ENCODE results near the gene CCDC150. TPM values are rescaled to one million over a fixed set of nuclear protein-coding genes. Genes with fewer than 3 reads are reported as not detected.

CCDC150 gene
- total and polyA plus RNA-seq, 12 donors = 0.12 to 3.8 (median 1.9) TPM

DNA sequence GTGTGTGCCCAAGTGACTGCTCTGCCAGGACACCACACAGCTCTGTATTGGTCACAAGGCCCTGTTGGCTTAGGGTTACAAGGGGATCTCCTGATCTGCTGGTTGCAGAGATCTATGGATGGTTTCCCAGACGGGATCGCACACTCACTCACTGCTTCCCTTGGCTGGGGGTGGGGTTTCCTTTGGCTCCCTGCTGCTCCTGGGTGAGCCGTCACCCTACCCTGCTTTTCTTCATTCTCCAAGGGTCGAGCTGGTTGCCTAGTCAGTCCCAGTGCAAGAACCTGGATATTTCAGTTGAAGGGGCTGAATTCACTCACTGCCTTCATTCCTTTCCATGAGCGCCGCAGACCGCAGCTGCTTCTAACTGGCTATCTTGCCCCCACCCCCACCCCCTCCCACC is 103.7 kb downstream of the CCDC150 start:
- intact Hi-C loops (cut with DNase I) = loop anchor here in 1 of 10 donors (2.0 kb wide), 1 partner anchor 334 kb away; no protein-coding TSS in a partner anchor
- H3K4me1 ChIP-seq = no peaks in the 10 kb centered on the region
- no peaks in the 10 kb centered on the region for H3K27me3 ChIP-seq
- ATAC-seq = no peak
- H3K9me3 ChIP-seq = peaks cover 0 to 15% (median 0%) of the 10 kb centered on the region in 11 donors
- no peak overlapping the region for H3K27ac ChIP-seq
- 85 to 92% methylated on average over 7 of the region's 7 CpGs for WGBS, 2 donors
- H3K36me3 ChIP-seq = no peaks in the 10 kb centered on the region
- no peak for TF ChIP-seq CTCF (IDR thresholded peaks at IDR 0.05)
- DNase-seq = no peak
- H3K4me3 ChIP-seq = no peak overlapping the region

GRCh38 chr2:196745711-196746110 is 106.2 kb downstream of the CCDC150 start:
- H3K27ac ChIP-seq = no peak overlapping the region
- H3K27me3 ChIP-seq = no peaks in the 10 kb centered on the region
- no peak for TF ChIP-seq CTCF (IDR thresholded peaks at IDR 0.05)
- H3K36me3 ChIP-seq = no peaks in the 10 kb centered on the region
- intact Hi-C loops (cut with DNase I) = no loop called here
- no peak overlapping the region for H3K4me3 ChIP-seq
- H3K9me3 ChIP-seq = no peaks in the 10 kb centered on the region
- DNase-seq = no peak
- H3K4me1 ChIP-seq = peaks cover 0 to 7% (median 0%) of the 10 kb centered on the region in 9 donors
- ATAC-seq = no peak

GRCh38 chr2:196747400-196747799 is 107.9 kb downstream of the CCDC150 start:
- TF ChIP-seq CTCF (IDR thresholded peaks at IDR 0.05) = no peak
- 75 to 78% methylated on average over 1 of the region's 1 CpG for WGBS, 2 donors
- DNase-seq (no peak), ATAC-seq (no peak)
- no peak overlapping the region for H3K4me3 ChIP-seq
- intact Hi-C loops (cut with DNase I) = no loop called here
- no peak overlapping the region for H3K27ac ChIP-seq
- H3K27me3 ChIP-seq = no peaks in the 10 kb centered on the region
- H3K9me3 ChIP-seq = no peaks in the 10 kb centered on the region
- H3K36me3 ChIP-seq = no peaks in the 10 kb centered on the region
- peaks cover 0 to 7% (median 0%) of the 10 kb centered on the region in 9 donors for H3K4me1 ChIP-seq

- no peak for ATAC-seq
- H3K36me3 ChIP-seq = no peaks in the 10 kb centered on the region
- intact Hi-C loops (cut with DNase I) = no loop called here
- H3K4me3 ChIP-seq = no peak overlapping the region
- no peak for DNase-seq
- no peaks in the 10 kb centered on the region for H3K27me3 ChIP-seq
- WGBS, 2 donors = 90% methylated on average over 2 of the region's 2 CpGs
- H3K27ac ChIP-seq = no peak overlapping the region
- H3K4me1 ChIP-seq = peaks cover 0 to 7% (median 0%) of the 10 kb centered on the region in 9 donors
- H3K9me3 ChIP-seq = peaks cover 0 to under 1% (median 0%) of the 10 kb centered on the region in 11 donors
- TF ChIP-seq CTCF (IDR thresholded peaks at IDR 0.05) = no peak
Measured at GRCh38 chr2:196748123-196748522, 108.6 kb downstream of the CCDC150 start.

All from heart right ventricle (tissue), 16 donors.